Activated T-cell treated with anti-CD3 and anti-CD28 coated beads, Interleukin-2, amount 50 U/mL, for 1 hour (primary cell): ENCODE results near the gene IL17D.
"Not testable (repeated sequence)": the region's sequence is repeated elsewhere in the genome, so short reads cannot be mapped to it uniquely, and the experiment has no call there.

Source experiments
- DNase-seq: peaks from one replicate; pipeline ENCODE4 v3.0.0-alpha.2; 2020

IL17D gene

GRCh38 chr13:20721058-20721453, 17.6 kb downstream of the IL17D start:
- no peak for DNase-seq

- DNase-seq: no peak
These were observed 18.2 kb downstream of the IL17D start for GRCh38 chr13:20721454-20722357.

GRCh38 chr13:20727856-20728255, 24.4 kb downstream of the IL17D start:
- no peak for DNase-seq

GRCh38 chr13:20728579-20729311, 25.2 kb downstream of the IL17D start:
- DNase-seq: no peak

- no peak for DNase-seq
These were observed 26.4 kb downstream of the IL17D start for GRCh38 chr13:20729633-20730585.

- no peak for DNase-seq
These were observed 35.1 kb downstream of the IL17D start for GRCh38 chr13:20738616-20739015.

GRCh38 chr13:20740021-20740420, 36.5 kb downstream of the IL17D start:
- DNase-seq: no peak

- DNase-seq: not testable (repeated sequence)
These were observed 40.4 kb downstream of the IL17D start for GRCh38 chr13:20743830-20744404.

GRCh38 chr13:20749377-20749776, 45.9 kb downstream of the IL17D start:
- no peak for DNase-seq

GRCh38 chr13:20754009-20754408, 50.5 kb downstream of the IL17D start:
- no peak for DNase-seq

- no peak for DNase-seq
These were observed 57.4 kb downstream of the IL17D start for GRCh38 chr13:20760872-20761271.

- no peak for DNase-seq
These were observed 63.9 kb downstream of the IL17D start for GRCh38 chr13:20767309-20767943.

GRCh38 chr13:20769091-20769490, 65.6 kb downstream of the IL17D start:
- DNase-seq: no peak

GRCh38 chr13:20769834-20770233, 66.3 kb downstream of the IL17D start:
- no peak for DNase-seq
